ENCODE data around the gene NEMF. TPM values are rescaled to one million over a fixed set of nuclear protein-coding genes. Genes with fewer than 3 reads are reported as not detected.
"Not testable (repeated sequence)": the region's sequence is repeated elsewhere in the genome, so short reads cannot be mapped to it uniquely, and the experiment has no call there.

NEMF gene
- total RNA-seq, 1 donor from 2014 or later, result 62.5 TPM

- DNase-seq (ENCODE audit: low spot score), result peak; percentile 8
These were observed 24.1 kb upstream of the NEMF start for GRCh38 chr14:49876563-49877127.

DNA sequence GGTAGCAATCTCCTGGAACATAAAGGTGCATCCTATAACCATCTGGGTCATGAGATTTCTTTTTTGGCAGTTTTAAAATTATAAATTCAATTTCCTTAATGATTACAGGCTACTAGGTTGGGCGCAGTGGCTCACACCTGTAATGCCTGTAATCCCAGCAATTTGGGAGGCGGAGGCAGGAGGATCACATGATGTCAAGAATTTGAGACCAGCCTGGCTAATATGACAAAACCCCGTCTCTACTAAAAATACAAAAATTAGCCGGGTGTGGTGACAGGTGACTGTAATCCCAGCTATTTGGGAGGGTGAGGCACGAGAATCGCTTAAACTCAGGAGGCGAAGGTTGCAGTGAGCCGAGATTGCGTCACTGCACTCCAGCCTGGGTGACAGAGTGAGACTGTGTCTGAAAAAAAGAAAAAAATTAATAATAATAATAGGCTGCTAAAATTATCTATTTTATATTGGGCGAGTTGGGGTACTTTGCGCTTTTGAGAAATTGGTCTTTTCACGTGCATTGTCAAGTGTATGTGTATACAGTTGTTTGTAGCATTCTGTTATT is 23.1 kb upstream of the NEMF start:
- DNase-seq (ENCODE audit: low spot score), result no peak

GRCh38 chr14:49873548-49873947 is 21.0 kb upstream of the NEMF start:
- not testable (repeated sequence) for DNase-seq (ENCODE audit: low spot score)

DNA sequence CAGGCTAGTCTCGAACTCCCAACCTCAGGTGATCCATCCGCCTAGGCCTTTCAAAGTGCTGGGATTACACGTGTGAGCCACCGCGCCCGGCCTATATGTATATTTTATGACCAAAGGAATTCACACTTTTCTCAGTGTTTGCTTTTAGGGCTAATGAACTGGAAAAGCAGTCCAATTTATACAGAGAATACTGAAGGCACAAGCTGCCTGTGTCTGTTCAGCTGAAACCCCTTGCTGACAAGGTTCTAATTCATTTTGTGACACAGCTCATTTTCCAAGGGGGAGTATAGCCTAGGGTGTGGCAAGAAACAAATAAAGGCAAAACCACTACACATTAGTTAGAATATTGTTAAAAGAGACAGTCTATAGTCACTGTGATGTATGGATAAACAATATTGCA is 18.3 kb upstream of the NEMF start:
- DNase-seq (ENCODE audit: low spot score), result no peak

DNA sequence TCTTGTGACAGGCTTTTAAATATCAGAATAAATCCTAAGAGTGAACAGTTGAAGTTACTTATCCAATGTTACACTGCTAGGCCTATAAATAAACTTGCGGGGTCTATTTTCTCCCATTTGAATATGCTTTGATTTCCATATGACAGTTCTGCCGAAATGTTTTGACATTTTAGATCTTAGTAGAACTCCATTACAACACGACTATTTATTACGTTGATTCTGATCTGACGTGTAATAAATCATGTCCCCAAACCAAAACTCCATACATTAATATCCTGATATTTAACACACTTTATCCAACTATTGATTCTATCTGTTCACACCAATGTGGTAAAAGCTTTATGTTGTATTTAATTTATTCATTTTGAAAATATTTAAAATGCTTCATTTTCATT is 16.1 kb upstream of the NEMF start:
- DNase-seq (ENCODE audit: low spot score), result no peak

DNA sequence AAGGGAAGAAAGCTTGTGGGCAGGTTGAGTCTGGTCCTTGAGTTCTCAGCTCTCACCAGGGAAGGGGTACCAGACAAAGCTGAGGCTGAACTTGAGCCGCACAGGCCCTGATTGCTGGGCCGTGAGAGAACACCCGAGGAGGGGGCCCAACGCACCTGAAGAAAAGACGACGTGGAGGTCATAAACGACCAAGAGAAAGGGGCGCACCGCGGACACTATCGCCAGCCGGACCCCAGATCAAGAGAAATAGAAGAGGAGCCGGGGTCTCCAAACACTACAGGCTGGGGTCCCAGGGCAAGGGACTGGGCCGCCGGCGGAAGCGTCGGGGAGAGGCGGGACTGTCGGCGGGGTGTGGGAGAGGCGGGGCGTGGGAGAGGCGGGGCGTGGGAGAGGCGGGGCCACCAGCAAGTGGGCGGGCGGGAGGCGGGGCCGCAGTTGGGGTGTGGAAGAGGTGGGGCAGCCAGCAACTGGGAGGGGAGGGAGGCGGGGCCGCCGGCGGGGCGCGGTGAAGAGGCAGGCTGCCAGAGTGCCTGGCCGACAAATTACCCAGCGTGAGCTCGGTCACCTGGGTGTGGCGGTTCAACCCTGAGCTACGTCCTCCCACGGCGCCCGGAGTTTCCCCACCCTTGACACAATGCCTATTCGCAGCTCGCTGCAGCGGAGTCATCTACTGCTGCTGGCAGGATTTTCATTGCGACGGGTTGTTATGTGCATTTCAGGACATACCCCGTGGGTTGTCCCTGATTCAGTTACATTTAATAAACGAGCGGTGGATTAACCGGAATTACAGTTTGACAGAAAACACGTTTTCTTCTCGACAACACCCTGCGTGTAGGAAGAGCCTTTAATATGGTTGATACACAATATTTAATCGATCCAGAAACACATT is 15.5 kb upstream of the NEMF start:
- DNase-seq (ENCODE audit: low spot score), result peak; percentile 97

DNA sequence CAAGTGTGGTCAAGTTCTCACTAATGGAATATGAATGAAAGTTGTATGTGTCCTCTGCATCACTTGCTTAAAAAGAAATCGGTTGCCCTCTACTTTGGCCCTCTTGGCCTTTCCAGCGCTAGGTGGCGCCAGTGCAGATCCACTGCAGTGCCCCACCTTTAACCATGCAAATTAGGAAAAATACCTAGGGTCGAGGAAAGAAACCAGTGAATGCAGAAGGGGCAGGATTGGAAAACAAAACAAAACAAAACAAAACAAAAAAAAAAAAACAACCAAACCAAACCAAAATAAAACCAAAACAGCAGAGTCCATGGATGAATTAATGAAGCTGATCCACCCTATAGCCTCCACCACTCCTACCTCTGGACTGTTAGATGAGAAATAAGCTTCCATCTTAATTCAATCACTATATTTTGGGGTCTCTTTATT is 12.9 kb upstream of the NEMF start:
- peak; percentile 76 for DNase-seq (ENCODE audit: low spot score)

DNA sequence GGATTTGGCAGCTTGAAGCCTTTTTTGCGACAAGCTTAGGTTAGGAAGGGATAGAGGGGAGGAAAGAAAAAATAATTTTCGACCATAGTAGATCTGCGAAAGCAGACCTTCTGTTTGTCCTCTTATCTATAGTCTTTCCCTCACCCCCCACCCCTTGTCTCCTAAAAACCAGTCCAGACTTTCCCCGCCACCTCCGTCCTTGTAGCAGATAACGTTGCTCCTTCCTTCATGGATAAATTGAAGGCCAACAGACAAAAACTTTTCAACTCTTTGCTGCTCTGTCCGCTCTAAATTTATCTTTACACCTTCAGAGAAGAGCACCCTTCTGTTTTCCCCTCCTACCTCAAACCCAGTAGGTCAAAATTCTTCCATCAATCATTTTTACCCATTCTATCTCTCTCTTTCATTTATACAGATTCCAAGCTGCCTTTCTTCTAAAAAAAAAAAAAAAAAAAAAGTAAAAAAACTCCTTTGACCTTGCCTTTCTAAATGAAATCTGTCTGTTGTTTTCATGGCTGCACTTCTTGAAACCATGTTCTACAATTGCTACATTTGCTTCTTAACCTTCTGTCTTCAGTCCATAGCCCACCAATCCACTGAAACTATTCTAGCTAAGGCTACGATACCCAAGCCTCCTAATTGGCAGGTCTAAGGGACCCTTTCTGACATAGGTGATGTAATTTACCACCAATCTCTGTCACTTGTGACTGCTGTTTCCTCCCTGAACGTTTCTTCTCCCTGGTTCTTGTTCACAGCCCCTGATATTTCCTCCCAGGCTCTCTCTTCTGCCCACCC is 11.1 kb upstream of the NEMF start:
- DNase-seq (ENCODE audit: low spot score), result no peak

DNA sequence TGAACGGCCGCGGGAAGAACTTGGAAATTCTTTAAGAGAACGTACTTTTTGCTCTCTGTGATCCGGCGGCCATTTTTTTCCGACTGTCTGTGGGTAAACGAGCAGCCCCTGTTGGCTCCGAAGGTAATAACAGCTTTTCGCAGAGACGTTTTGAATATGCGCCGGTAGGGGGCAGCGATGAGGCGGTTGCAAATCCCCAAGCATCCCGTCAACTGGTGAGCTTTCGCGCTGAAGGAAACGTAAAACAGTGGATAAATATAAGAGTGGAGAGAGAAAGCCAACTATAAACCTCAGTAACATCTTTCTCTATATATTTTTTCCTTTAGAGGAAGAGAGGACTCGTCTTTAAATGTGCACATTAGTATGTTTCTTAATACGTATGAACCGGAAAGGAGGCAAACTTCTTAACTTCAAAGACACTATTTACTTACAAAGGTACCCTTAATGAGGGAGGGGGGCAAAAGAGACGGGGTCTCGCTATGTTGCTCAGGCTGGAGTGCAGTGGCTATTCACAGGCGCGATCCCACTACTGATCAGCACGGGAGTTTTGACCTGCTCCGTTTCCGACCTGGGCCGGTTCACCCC is 9.6 kb upstream of the NEMF start:
- DNase-seq (ENCODE audit: low spot score), result peak; percentile 90

GRCh38 chr14:49861699-49862088 is 9.1 kb upstream of the NEMF start:
- DNase-seq (ENCODE audit: low spot score), result peak; percentile 70

GRCh38 chr14:49860988-49861698 is 8.6 kb upstream of the NEMF start:
- no peak for DNase-seq (ENCODE audit: low spot score)

DNA sequence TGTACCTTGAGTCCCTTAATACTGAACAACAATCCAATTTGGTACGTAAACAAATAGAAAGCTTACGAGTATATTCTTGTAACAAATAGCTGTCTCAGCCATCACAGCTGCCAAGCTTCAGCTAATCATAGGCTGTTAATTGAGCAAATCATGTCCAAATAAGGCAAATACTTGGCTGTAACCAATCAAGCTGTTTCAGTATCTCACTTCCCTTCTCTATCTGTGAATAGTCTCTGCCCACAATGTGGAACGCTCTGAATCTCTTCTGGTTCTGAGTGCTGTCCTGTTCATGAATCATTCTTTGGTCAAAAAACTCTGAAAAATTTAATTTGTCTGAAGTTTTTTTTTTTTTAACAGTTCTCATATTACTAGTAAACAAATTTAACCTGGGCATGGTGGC is 5.8 kb upstream of the NEMF start:
- DNase-seq (ENCODE audit: low spot score), result no peak

DNA sequence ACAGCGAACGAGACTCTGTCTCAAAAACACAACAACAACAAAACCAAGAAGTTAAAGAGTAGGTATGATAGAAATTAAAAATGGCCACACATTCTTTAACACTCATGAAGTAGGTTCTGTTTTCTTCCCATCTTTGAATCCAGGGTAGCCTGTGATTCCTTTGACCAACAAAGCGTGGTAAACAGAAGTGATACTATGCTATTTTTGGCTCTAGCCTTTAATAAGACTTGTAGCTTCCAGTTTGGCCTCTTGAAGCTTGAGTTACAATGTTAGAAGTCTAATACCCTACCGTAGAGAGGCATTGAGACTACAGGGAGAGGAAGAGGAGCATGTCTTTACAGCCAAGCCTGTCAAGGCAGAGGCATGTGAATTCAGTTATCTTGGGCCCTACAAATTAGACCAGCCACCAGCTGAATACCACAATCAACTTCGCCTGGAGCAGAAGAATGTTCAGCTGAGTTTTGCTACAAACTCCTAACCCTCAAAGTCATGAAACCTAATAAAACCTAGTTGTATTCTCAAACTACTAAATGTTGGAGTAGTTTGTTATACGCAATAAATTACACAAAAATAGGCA is 4.9 kb upstream of the NEMF start:
- no peak for DNase-seq (ENCODE audit: low spot score)

- peak; percentile 86 for DNase-seq (ENCODE audit: low spot score)
These were observed 1.2 kb upstream of the NEMF start for GRCh38 chr14:49853572-49854375.

- no peak for DNase-seq (ENCODE audit: low spot score)
These were observed 530 bp upstream of the NEMF start for GRCh38 chr14:49853158-49853477.

- no peak for DNase-seq (ENCODE audit: low spot score)
These were observed 775 bp downstream of the NEMF start for GRCh38 chr14:49851813-49852212.

GRCh38 chr14:49849213-49849847 is 3.3 kb downstream of the NEMF start:
- no peak for DNase-seq (ENCODE audit: low spot score)

DNA sequence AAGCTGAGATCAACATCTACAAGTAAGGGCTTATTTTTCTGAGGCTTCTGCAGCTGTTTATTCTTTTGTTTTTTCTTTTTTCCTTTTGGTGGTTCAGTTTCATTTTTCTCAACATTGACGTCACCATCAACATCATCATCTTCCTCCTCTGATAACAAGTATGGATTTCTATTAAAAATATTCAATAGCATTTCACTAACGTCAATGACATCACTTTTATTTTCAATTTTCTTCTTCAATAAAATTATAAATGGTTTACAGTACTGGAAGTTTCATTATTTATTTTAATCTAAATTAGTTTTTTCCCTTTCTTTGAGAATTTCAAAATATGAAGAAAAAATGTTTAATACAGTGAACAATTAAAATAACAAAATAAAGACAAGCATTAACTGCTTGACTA is 23.9 kb downstream of the NEMF start:
- DNase-seq (ENCODE audit: low spot score), result no peak

DNA sequence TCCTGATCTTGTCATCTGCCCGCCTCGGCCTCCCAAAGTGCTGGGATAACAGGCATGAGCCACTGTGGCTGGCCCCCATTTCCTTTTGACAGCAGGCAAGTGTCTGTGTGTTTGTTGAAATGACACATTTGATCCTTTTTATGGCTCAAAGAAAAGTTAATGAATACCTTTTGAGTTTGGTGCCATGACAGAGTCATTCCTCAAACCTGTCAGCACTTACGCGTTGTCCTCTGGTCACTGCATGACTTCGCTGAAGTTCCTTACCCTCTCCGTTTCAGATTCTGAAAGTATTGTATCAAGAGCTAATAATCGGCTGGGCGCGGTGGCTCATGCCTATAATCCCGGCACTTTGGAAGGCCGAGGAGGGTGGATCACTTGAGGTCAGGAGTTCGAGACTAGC is 32.4 kb downstream of the NEMF start:
- DNase-seq (ENCODE audit: low spot score), result no peak

DNA sequence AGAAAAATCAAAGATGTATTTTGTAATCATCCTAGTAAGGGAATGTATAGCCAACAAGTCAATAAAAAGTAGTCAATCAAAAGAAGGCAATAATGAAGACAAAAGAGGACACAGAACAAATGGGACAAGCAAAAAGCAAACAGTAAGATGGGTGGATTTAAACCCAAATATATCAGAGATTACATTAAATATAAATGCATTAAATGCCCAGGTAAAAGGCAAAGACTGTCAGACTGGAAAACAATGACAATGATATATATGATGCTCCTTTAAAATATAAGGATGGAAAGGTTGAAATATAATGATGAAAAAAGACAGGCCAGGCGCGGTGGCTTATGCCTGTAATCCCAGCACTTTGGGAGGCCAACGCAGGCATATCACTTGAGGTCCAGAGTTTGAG is 35.7 kb downstream of the NEMF start:
- DNase-seq (ENCODE audit: low spot score), result no peak
